Smooth muscle cell (in vitro differentiated cells): ENCODE results near the gene ZFX. TPM values are rescaled to one million over a fixed set of nuclear protein-coding genes. Genes with fewer than 3 reads are reported as not detected.

Experiments
- DNase-seq: peaks from one replicate; lab custom pipeline; 2025; ENCODE audit not compliant: unreplicated experiment; lab: John Stamatoyannopoulos, UW
- H2AFZ ChIP-seq: fragments of 200-600 bp; sonication (generic); 2 replicates; pipeline ENCODE4 v1.6.0; 2016; ENCODE audit warnings: antibody characterized with exemption, low read depth, mild to moderate bottlenecking
- H3F3A ChIP-seq: fragments of 200-600 bp; sonication (generic); 2 replicates; pipeline ENCODE4 v1.6.0; 2017; ENCODE audit warnings: antibody characterized with exemption, low read depth
- H3K27ac ChIP-seq: fragments of 200-600 bp; sonication (generic); 2 replicates; pipeline ENCODE4 v1.5.1; 2016; ENCODE audit warnings: low read depth, mild to moderate bottlenecking
- H3K27me3 ChIP-seq: fragments of 200-600 bp; sonication (generic); 2 replicates; pipeline ENCODE4 v1.6.1; 2016; ENCODE audit warnings: low read depth, mild to moderate bottlenecking
- H3K36me3 ChIP-seq: fragments of 200-600 bp; sonication (generic); 2 replicates; pipeline ENCODE4 v1.5.1; 2016; ENCODE audit warnings: low read depth
- H3K4me1 ChIP-seq: fragments of 200-600 bp; sonication (generic); 2 replicates; pipeline ENCODE4 v1.5.1; 2016; ENCODE audit warnings: low read depth
- H3K4me2 ChIP-seq: fragments of 200-600 bp; sonication (generic); 2 replicates; pipeline ENCODE4 v1.6.0; 2016; ENCODE audit warnings: mild to moderate bottlenecking
- H3K4me3 ChIP-seq: fragments of 200-600 bp; sonication (generic); 2 replicates; pipeline ENCODE4 v1.5.1; 2016; ENCODE audit warnings: mild to moderate bottlenecking
- H3K79me2 ChIP-seq: fragments of 200-600 bp; sonication (generic); 2 replicates; pipeline ENCODE4 v1.6.0; 2016; ENCODE audit warnings: low read depth, mild to moderate bottlenecking
- H3K9ac ChIP-seq: fragments of 200-600 bp; sonication (generic); 2 replicates; pipeline ENCODE4 v1.6.0; 2016; ENCODE audit warnings: low read depth
- H3K9me3 ChIP-seq: fragments of 200-600 bp; sonication (generic); replicated peaks from 2 replicates; pipeline ENCODE4 v1.5.1; 2016; ENCODE audit warnings: low read depth
- H4K20me1 ChIP-seq: fragments of 200-600 bp; sonication (generic); 2 replicates; pipeline ENCODE4 v1.6.0; 2016; ENCODE audit warnings: low read depth
- CTCF ChIP-seq: fragments of 200-600 bp; sonication (generic); IDR thresholded peaks from 2 replicates; pipeline ENCODE4 v1.5.1; 2017; ENCODE audit warnings: borderline replicate concordance, mild to moderate bottlenecking, antibody characterized with exemption; ENCODE audit not compliant: insufficient read depth, poor library complexity, severe bottlenecking
- WGBS: methylation state at CpG from one replicate; pipeline ENCODE4 v1.1.7; 2016; ENCODE audit warnings: low lambda C conversion rate; 5-methylcytosine and 5-hydroxymethylcytosine counted together
- polyA plus RNA-seq: library from polyadenylated mRNA; unstranded; fragments of >200 nt; fragmentation: Nextera tagmentation; extraction: Ambion mirVana; gene quantifications from 2 replicates; pipeline ENCODE4 v1.2.1, GENCODE V29; 2016
- total RNA-seq: library from RNA; depleted of rRNA; stranded (reverse); fragments of >200 nt; gene quantifications from 2 replicates; pipeline ENCODE4 v1.2.3, GENCODE V29; 2014

The ZFX gene
- total and polyA plus RNA-seq, 2 experiments from 2014 or later, result 17.1 to 52.9 TPM

GRCh38 chrX:24148121-24148520 is 1.4 kb upstream of the ZFX start:
- Histone ChIP-seq H3K79me2 (peaks cover 27% of the 10 kb centered on the region), H3K4me3 (peak overlapping the region; percentile 99), H3K9ac (peak overlapping the region; percentile 97), H3K27ac (peak overlapping the region; percentile 98), H3K36me3 (no peaks in the 10 kb centered on the region), H3K27me3 (no peaks in the 10 kb centered on the region), H3K4me1 (peaks cover 46% of the 10 kb centered on the region), H3K9me3 (no peaks in the 10 kb centered on the region), H3K4me2 (peak overlapping the region; percentile 96), H3F3A (peaks cover 37% of the 10 kb centered on the region), H2AFZ (peak overlapping the region; percentile 14), H4K20me1 (peaks cover 28% of the 10 kb centered on the region)
- WGBS, result 26% methylated on average over 3 of the region's 3 CpGs
- DNase-seq, result no peak
- TF ChIP-seq CTCF, result no peak

- Histone ChIP-seq H3K4me3 (peak overlapping the region; percentile 99), H3K79me2 (peaks cover 34% of the 10 kb centered on the region), H3K9me3 (no peaks in the 10 kb centered on the region), H3K36me3 (no peaks in the 10 kb centered on the region), H2AFZ (peak overlapping the region; percentile 59), H3K4me1 (peaks cover 53% of the 10 kb centered on the region), H4K20me1 (peaks cover 34% of the 10 kb centered on the region), H3K27me3 (no peaks in the 10 kb centered on the region), H3F3A (peaks cover 35% of the 10 kb centered on the region), H3K9ac (peak overlapping the region; percentile 97), H3K27ac (peak overlapping the region; percentile 98), H3K4me2 (peak overlapping the region; percentile 96)
- peak; percentile 43 for DNase-seq
- WGBS, result 4% methylated on average over 20 of the region's 35 CpGs
- TF ChIP-seq CTCF, result no peak
Observed at GRCh38 chrX:24148535-24149350, 786 bp upstream of the ZFX start.

- Histone ChIP-seq H3K4me3 (peak overlapping the region; percentile 99), H3K27ac (peak overlapping the region; percentile 98), H3K4me1 (peaks cover 66% of the 10 kb centered on the region), H3K79me2 (peaks cover 48% of the 10 kb centered on the region), H2AFZ (peak overlapping the region; percentile 21), H3K9me3 (no peaks in the 10 kb centered on the region), H3K4me2 (peak overlapping the region; percentile 96), H4K20me1 (peaks cover 49% of the 10 kb centered on the region), H3K36me3 (no peaks in the 10 kb centered on the region), H3K9ac (peak overlapping the region; percentile 97), H3F3A (peaks cover 38% of the 10 kb centered on the region), H3K27me3 (no peaks in the 10 kb centered on the region)
- peak; percentile 79 for DNase-seq
- no peak for TF ChIP-seq CTCF
- 1% methylated on average over 23 of the region's 79 CpGs for WGBS
Observed at GRCh38 chrX:24150051-24150790, 692 bp downstream of the ZFX start.
